GM12878 (cell line): ENCODE results near the gene FCRLA. TPM values are rescaled to one million over a fixed set of nuclear protein-coding genes. Genes with fewer than 3 reads are reported as not detected.

Experiments used
- CEBPB ChIP-seq, 2 experiments: fragments of 150-350 bp in 1 of 2; IDR thresholded peaks; 2 replicates each; pipeline ENCODE4 v1.6.1; 2012 to 2014; ENCODE audit warnings: low read depth in 2 of 2, low read length in 2 of 2, borderline replicate concordance in 1 of 2, inconsistent platforms in 1 of 2
- CHD4 ChIP-seq: fragments of 200-600 bp; sonication (generic); IDR thresholded peaks from 2 replicates; pipeline ENCODE4 v1.6.1; 2016; ENCODE audit warnings: mild to moderate bottlenecking
- HCFC1 ChIP-seq: fragments of 150-350 bp; IDR thresholded peaks from 2 replicates; pipeline ENCODE4 v1.6.1; 2014; ENCODE audit warnings: low read length
- RFX5 ChIP-seq: IDR thresholded peaks from 2 replicates; pipeline ENCODE4 v1.6.1; 2011; ENCODE audit warnings: low read depth, low read length, improper control_type of control experiment
- TARDBP ChIP-seq: IDR thresholded peaks from 2 replicates; pipeline ENCODE4 v1.6.1; 2016; ENCODE audit warnings: borderline replicate concordance
- ZNF274 ChIP-seq: IDR thresholded peaks from one replicate; pipeline ENCODE4 v1.8.0; 2011; ENCODE audit not compliant: insufficient read length, insufficient read depth
- polyA plus RNA-seq, 11 experiments: library from polyadenylated mRNA; depleted of rRNA in 4 of 11; unstranded in 6 of 11; stranded (reverse) in 5 of 11; fragments of >200 nt; fragmentation: Nextera tagmentation in 4 of 11; fragmentation: Illumina TruSeq in 1 of 11; extraction: Ambion mirVana in 4 of 11; extraction: Trizol in 1 of 11; gene quantifications; 1 replicate in 1 of 11; 2 replicates in 10 of 11; pipeline versions ENCODE4 v1.2.1 to v1.2.3, GENCODE V29; 2011 to 2016; ENCODE audit warnings: inconsistent platforms in 2 of 11, missing spikeins in 2 of 11, low read depth in 1 of 11
- total RNA-seq, 4 experiments: library from RNA; depleted of rRNA in 3 of 4; stranded (reverse); fragments of >200 nt in 3 of 4; fragmentation: Illumina TruSeq in 1 of 4; extraction: Trizol in 1 of 4; gene quantifications; 2 replicates each; pipeline versions ENCODE4 v1.2.1 to v1.2.3, GENCODE V29; 2013 to 2021
- TF ChIP-seq, protein P1 (sequence below), 3 experiments: IDR thresholded peaks in 2 of 3; conservative IDR thresholded peaks in 1 of 3; 2 replicates each; pipeline ENCODE4 v1.5.1; 2011; ENCODE audit warnings: low read depth in 3 of 3, low read length in 3 of 3, mild to moderate bottlenecking in 3 of 3, control low read depth in 2 of 3, moderate library complexity in 2 of 3, inconsistent platforms in 1 of 3, mixed read lengths in 1 of 3; ENCODE audit not compliant: control insufficient read depth in 2 of 3, insufficient read depth in 1 of 3; ENCODE audit errors: extremely low read depth in 1 of 3
- TF ChIP-seq, protein P2 (sequence below): fragments of 450-650 bp; IDR thresholded peaks from 2 replicates; pipeline ENCODE4 v1.6.1; 2016; ENCODE audit warnings: mild to moderate bottlenecking
- TF ChIP-seq, protein P3 (sequence below): fragments of 450-650 bp; IDR thresholded peaks from 2 replicates; pipeline ENCODE4 v1.6.1; 2017; ENCODE audit warnings: mild to moderate bottlenecking
- TF ChIP-seq, protein P4 (sequence below): fragments of 450-650 bp; IDR thresholded peaks from 2 replicates; pipeline ENCODE4 v1.6.1; 2016; ENCODE audit warnings: mild to moderate bottlenecking, moderate library complexity, borderline replicate concordance
- TF ChIP-seq, protein P5 (sequence below): fragments of 450-650 bp; IDR thresholded peaks from 2 replicates; pipeline ENCODE4 v1.6.1; 2017; ENCODE audit warnings: mild to moderate bottlenecking, moderate library complexity

The FCRLA gene
- total and polyA plus RNA-seq, 10 of the 15 experiments (the other 5 are each of a cell fraction or from before 2014, with no cell fraction given) = 130 to 714 (median 374) TPM

DNA sequence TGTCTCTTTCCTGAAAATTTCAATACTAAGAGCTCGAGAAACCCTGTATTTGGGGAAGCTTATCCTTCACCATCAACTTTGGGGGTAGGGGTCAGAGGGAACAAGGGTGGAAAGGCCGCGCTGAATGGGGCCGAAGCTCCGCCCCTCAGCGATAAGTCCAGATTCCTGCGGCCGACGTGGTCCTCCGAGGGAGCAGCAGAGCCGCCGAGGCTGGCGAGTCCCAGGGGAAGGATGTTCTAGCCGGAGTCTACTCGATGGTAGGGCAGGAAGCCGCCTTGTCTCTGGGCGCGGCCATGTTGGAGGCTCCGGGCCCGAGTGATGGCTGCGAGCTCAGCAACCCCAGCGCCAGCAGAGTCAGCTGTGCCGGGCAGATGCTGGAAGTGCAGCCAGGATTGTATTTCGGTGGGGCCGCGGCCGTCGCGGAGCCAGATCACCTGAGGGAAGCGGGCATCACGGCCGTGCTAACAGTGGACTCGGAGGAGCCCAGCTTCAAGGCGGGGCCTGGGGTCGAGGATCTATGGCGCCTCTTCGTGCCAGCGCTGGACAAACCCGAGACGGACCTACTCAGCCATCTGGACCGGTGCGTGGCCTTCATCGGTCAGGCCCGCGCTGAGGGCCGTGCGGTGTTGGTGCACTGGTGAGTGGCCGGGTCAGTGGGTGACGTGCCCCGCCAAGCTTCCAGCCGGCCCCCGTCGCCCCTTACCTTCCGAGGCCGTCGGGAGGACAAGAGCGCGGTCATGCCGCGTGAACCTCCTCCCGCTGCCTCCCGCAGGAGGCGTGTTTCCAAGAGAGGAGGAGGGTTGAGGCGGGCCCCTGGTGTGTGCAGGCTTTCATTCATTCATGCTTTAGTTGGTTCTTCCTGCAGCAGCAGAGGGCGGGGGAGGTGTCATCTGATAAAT is 42.7 kb downstream of the FCRLA start, which contains the start of gene DUSP12 (continued):
- TF ChIP-seq, protein P1, sequence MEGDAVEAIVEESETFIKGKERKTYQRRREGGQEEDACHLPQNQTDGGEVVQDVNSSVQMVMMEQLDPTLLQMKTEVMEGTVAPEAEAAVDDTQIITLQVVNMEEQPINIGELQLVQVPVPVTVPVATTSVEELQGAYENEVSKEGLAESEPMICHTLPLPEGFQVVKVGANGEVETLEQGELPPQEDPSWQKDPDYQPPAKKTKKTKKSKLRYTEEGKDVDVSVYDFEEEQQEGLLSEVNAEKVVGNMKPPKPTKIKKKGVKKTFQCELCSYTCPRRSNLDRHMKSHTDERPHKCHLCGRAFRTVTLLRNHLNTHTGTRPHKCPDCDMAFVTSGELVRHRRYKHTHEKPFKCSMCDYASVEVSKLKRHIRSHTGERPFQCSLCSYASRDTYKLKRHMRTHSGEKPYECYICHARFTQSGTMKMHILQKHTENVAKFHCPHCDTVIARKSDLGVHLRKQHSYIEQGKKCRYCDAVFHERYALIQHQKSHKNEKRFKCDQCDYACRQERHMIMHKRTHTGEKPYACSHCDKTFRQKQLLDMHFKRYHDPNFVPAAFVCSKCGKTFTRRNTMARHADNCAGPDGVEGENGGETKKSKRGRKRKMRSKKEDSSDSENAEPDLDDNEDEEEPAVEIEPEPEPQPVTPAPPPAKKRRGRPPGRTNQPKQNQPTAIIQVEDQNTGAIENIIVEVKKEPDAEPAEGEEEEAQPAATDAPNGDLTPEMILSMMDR (IDR thresholded peaks at IDR 0.05 in 2 of 3, conservative IDR thresholded peaks at IDR 0.05 in 1 of 3; ENCODE audit: control insufficient read depth in 2 of 3, extremely low read depth in 1 of 3, insufficient read depth in 1 of 3, low read depth in 3 of 3, low read length in 3 of 3) = peak; percentile 26 to 70 (median 33); a peak in 4 of 6 replicates
- TF ChIP-seq, protein P2, sequence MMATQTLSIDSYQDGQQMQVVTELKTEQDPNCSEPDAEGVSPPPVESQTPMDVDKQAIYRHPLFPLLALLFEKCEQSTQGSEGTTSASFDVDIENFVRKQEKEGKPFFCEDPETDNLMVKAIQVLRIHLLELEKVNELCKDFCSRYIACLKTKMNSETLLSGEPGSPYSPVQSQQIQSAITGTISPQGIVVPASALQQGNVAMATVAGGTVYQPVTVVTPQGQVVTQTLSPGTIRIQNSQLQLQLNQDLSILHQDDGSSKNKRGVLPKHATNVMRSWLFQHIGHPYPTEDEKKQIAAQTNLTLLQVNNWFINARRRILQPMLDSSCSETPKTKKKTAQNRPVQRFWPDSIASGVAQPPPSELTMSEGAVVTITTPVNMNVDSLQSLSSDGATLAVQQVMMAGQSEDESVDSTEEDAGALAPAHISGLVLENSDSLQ = peak; percentile 89
- TF ChIP-seq, protein P3, sequence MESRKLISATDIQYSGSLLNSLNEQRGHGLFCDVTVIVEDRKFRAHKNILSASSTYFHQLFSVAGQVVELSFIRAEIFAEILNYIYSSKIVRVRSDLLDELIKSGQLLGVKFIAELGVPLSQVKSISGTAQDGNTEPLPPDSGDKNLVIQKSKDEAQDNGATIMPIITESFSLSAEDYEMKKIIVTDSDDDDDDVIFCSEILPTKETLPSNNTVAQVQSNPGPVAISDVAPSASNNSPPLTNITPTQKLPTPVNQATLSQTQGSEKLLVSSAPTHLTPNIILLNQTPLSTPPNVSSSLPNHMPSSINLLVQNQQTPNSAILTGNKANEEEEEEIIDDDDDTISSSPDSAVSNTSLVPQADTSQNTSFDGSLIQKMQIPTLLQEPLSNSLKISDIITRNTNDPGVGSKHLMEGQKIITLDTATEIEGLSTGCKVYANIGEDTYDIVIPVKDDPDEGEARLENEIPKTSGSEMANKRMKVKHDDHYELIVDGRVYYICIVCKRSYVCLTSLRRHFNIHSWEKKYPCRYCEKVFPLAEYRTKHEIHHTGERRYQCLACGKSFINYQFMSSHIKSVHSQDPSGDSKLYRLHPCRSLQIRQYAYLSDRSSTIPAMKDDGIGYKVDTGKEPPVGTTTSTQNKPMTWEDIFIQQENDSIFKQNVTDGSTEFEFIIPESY = peak; percentile 96
- TF ChIP-seq HCFC1 (peak; percentile 77), RFX5 (no peak), ZNF274 (no peak), TARDBP (no peak; the same call in 1 of the 2 replicates), CEBPB (IDR thresholded peaks at IDR 0.05; ENCODE audit: borderline replicate concordance in 1 of 2, low read depth in 2 of 2, low read length in 2 of 2) (no peak), CHD4 (no peak)
- TF ChIP-seq, protein P4, sequence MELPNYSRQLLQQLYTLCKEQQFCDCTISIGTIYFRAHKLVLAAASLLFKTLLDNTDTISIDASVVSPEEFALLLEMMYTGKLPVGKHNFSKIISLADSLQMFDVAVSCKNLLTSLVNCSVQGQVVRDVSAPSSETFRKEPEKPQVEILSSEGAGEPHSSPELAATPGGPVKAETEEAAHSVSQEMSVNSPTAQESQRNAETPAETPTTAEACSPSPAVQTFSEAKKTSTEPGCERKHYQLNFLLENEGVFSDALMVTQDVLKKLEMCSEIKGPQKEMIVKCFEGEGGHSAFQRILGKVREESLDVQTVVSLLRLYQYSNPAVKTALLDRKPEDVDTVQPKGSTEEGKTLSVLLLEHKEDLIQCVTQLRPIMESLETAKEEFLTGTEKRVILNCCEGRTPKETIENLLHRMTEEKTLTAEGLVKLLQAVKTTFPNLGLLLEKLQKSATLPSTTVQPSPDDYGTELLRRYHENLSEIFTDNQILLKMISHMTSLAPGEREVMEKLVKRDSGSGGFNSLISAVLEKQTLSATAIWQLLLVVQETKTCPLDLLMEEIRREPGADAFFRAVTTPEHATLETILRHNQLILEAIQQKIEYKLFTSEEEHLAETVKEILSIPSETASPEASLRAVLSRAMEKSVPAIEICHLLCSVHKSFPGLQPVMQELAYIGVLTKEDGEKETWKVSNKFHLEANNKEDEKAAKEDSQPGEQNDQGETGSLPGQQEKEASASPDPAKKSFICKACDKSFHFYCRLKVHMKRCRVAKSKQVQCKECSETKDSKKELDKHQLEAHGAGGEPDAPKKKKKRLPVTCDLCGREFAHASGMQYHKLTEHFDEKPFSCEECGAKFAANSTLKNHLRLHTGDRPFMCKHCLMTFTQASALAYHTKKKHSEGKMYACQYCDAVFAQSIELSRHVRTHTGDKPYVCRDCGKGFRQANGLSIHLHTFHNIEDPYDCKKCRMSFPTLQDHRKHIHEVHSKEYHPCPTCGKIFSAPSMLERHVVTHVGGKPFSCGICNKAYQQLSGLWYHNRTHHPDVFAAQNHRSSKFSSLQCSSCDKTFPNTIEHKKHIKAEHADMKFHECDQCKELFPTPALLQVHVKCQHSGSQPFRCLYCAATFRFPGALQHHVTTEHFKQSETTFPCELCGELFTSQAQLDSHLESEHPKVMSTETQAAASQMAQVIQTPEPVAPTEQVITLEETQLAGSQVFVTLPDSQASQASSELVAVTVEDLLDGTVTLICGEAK = peak; percentile 69; the same call in 1 of the 2 replicates
- TF ChIP-seq, protein P5, sequence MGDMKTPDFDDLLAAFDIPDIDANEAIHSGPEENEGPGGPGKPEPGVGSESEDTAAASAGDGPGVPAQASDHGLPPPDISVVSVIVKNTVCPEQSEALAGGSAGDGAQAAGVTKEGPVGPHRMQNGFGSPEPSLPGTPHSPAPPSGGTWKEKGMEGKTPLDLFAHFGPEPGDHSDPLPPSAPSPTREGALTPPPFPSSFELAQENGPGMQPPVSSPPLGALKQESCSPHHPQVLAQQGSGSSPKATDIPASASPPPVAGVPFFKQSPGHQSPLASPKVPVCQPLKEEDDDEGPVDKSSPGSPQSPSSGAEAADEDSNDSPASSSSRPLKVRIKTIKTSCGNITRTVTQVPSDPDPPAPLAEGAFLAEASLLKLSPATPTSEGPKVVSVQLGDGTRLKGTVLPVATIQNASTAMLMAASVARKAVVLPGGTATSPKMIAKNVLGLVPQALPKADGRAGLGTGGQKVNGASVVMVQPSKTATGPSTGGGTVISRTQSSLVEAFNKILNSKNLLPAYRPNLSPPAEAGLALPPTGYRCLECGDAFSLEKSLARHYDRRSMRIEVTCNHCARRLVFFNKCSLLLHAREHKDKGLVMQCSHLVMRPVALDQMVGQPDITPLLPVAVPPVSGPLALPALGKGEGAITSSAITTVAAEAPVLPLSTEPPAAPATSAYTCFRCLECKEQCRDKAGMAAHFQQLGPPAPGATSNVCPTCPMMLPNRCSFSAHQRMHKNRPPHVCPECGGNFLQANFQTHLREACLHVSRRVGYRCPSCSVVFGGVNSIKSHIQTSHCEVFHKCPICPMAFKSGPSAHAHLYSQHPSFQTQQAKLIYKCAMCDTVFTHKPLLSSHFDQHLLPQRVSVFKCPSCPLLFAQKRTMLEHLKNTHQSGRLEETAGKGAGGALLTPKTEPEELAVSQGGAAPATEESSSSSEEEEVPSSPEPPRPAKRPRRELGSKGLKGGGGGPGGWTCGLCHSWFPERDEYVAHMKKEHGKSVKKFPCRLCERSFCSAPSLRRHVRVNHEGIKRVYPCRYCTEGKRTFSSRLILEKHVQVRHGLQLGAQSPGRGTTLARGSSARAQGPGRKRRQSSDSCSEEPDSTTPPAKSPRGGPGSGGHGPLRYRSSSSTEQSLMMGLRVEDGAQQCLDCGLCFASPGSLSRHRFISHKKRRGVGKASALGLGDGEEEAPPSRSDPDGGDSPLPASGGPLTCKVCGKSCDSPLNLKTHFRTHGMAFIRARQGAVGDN = peak; percentile 21; the same call in 1 of the 2 replicates
